SU-DHL-6 (cell line): ENCODE measurements around the gene PHACTR3.

Experiments
- EZH2phosphoT487 ChIP-seq: fragments of 200-600 bp; sonication (generic), shearing (Covaris generic); conservative IDR thresholded peaks from 2 replicates; pipeline ENCODE4 v1.6.1; 2018; ENCODE audit warnings: mild to moderate bottlenecking, antibody characterized with exemption, low read length, moderate library complexity, mixed read lengths
- TF ChIP-seq, protein P1 (sequence below): fragments of 200-600 bp; sonication (generic); IDR thresholded peaks from one replicate; pipeline ENCODE4 v1.5.1; 2017; ENCODE audit warnings: antibody characterized with exemption, mild to moderate bottlenecking, low read length, moderate library complexity; ENCODE audit not compliant: insufficient read depth, poor library complexity, severe bottlenecking

GRCh38 chr20:59747671-59748515 lies 143.6 kb downstream of the PHACTR3 start:
- TF ChIP-seq, protein P1, sequence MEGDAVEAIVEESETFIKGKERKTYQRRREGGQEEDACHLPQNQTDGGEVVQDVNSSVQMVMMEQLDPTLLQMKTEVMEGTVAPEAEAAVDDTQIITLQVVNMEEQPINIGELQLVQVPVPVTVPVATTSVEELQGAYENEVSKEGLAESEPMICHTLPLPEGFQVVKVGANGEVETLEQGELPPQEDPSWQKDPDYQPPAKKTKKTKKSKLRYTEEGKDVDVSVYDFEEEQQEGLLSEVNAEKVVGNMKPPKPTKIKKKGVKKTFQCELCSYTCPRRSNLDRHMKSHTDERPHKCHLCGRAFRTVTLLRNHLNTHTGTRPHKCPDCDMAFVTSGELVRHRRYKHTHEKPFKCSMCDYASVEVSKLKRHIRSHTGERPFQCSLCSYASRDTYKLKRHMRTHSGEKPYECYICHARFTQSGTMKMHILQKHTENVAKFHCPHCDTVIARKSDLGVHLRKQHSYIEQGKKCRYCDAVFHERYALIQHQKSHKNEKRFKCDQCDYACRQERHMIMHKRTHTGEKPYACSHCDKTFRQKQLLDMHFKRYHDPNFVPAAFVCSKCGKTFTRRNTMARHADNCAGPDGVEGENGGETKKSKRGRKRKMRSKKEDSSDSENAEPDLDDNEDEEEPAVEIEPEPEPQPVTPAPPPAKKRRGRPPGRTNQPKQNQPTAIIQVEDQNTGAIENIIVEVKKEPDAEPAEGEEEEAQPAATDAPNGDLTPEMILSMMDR, result no peak
- no peak for TF ChIP-seq EZH2phosphoT487
